GM12878 (cell line): ENCODE results near the gene ETS1. TPM values are rescaled to one million over a fixed set of nuclear protein-coding genes. Genes with fewer than 3 reads are reported as not detected.

Experiments used
- ATAC-seq: fragments of 200-7000 bp; cut with Tn5 transposase; 3 replicates; pipeline ENCODE4 v1.9.1; 2020; ENCODE audit warnings: mild to moderate bottlenecking, moderate library complexity
- BruUV-seq: library from RNA; stranded (reverse); fragments of 400-500 nt; replicated peaks from 2 replicates; lab custom pipeline; 2021; lab: Mats Ljungman, UMichigan
- CTCF ChIA-PET: fragments of 300-600 bp; sonication (Branson Sonifier 250); formaldehyde crosslinking; extraction: SDS; loops from one replicate; lab custom pipeline; 2021; ENCODE audit warnings: inconsistent platforms; lab: Yijun Ruan, JAX
- POLR2A ChIA-PET: fragments of 350-600 bp; formaldehyde crosslinking; extraction: SDS; loops from one replicate; lab custom pipeline; 2021; ENCODE audit warnings: inconsistent platforms; lab: Charles Lee
- RAD21 ChIA-PET: fragments of 300-600 bp; sonication (Branson Sonifier 250); formaldehyde crosslinking; loops from one replicate; lab custom pipeline; 2023; ENCODE audit warnings: antibody characterized with exemption; ENCODE audit not compliant: unreplicated experiment; lab: Charles Lee
- SMC1A ChIA-PET: fragments of 300-600 bp; sonication (Branson Sonifier 250); formaldehyde crosslinking; loops from one replicate; lab custom pipeline; 2023; ENCODE audit not compliant: unreplicated experiment, uncharacterized antibody; lab: Charles Lee
- DNase-seq: peaks from one replicate; pipeline ENCODE4 v3.0.0-alpha.2; 2011; ENCODE audit warnings: low read depth, low spot score
- FAIRE-seq: peaks from 3 replicates; lab custom pipeline; 2011; peaks lifted over from hg19 to GRCh38; lab: Jason Lieb, UNC
- H2AFZ ChIP-seq: 2 replicates; pipeline ENCODE4 v1.6.0; 2011; ENCODE audit warnings: low read depth, low read length, control low read depth; ENCODE audit not compliant: control insufficient read depth
- H3K27ac ChIP-seq: 2 replicates; pipeline ENCODE4 v1.5.1; 2011; ENCODE audit warnings: control low read depth; ENCODE audit not compliant: control insufficient read depth, insufficient read depth
- H3K27me3 ChIP-seq, 2 experiments: replicated peaks in 1 of 2; 2 replicates each; pipeline versions ENCODE4 v1.6.0 to v1.6.1; 2011; ENCODE audit warnings: low read length in 1 of 2; ENCODE audit not compliant: control insufficient read depth in 2 of 2, insufficient read depth in 2 of 2
- H3K36me3 ChIP-seq, 2 experiments: 2 replicates each; pipeline ENCODE4 v1.5.1; 2011; ENCODE audit warnings: low read length in 1 of 2; ENCODE audit not compliant: control insufficient read depth in 2 of 2, insufficient read depth in 2 of 2
- H3K4me1 ChIP-seq: 2 replicates; pipeline ENCODE4 v1.6.1; 2011; ENCODE audit warnings: mild to moderate bottlenecking, low read length, moderate library complexity, mixed read lengths; ENCODE audit not compliant: control insufficient read depth, insufficient read depth
- H3K4me2 ChIP-seq: 2 replicates; pipeline ENCODE4 v1.6.0; 2011; ENCODE audit warnings: control low read depth; ENCODE audit not compliant: control insufficient read depth, insufficient read depth
- H3K4me3 ChIP-seq: fragments of 200-600 bp; sonication (generic); 2 replicates; pipeline ENCODE4 v1.5.1; 2016
- H3K79me2 ChIP-seq: 2 replicates; pipeline ENCODE4 v1.6.0; 2011; ENCODE audit warnings: low read length; ENCODE audit not compliant: control insufficient read depth, insufficient read depth
- H3K9ac ChIP-seq: 2 replicates; pipeline ENCODE4 v1.8.0; 2011; ENCODE audit warnings: low read length, control low read depth, mixed read lengths; ENCODE audit not compliant: control insufficient read depth, insufficient read depth
- H3K9me3 ChIP-seq: replicated peaks from 3 replicates; pipeline ENCODE4 v1.5.1; 2011; ENCODE audit warnings: mild to moderate bottlenecking, low read length; ENCODE audit not compliant: control insufficient read depth, insufficient read depth
- H4K20me1 ChIP-seq: 2 replicates; pipeline ENCODE4 v1.6.0; 2011; ENCODE audit not compliant: control insufficient read depth, insufficient read depth
- BHLHE40 ChIP-seq, 2 experiments: fragments of 450-650 bp in 1 of 2; IDR thresholded peaks; 2 replicates each; pipeline ENCODE4 v1.6.1; 2011 to 2017; ENCODE audit warnings: low read depth in 2 of 2, borderline replicate concordance in 1 of 2, improper control_type of control experiment in 1 of 2, low read length in 1 of 2, mild to moderate bottlenecking in 1 of 2
- CBX3 ChIP-seq: fragments of 200-600 bp; sonication (generic); IDR thresholded peaks from 2 replicates; pipeline ENCODE4 v1.6.1; 2016; ENCODE audit warnings: low read depth, borderline replicate concordance
- CREM ChIP-seq: IDR thresholded peaks from 2 replicates; pipeline ENCODE4 v1.6.1; 2014; ENCODE audit warnings: antibody characterized with exemption, low read depth
- FOS ChIP-seq: IDR thresholded peaks from 3 replicates; pipeline ENCODE4 v1.6.1; 2011; ENCODE audit warnings: borderline replicate concordance; ENCODE audit not compliant: insufficient read length; ENCODE audit errors: extremely low read depth
- FOXM1 ChIP-seq: IDR thresholded peaks from 2 replicates; pipeline ENCODE4 v1.6.1; 2012; ENCODE audit warnings: low read depth, mild to moderate bottlenecking, inconsistent platforms, low read length, moderate library complexity
- HDGF ChIP-seq: fragments of 450-650 bp; IDR thresholded peaks from 2 replicates; pipeline ENCODE4 v1.6.1; 2016; ENCODE audit warnings: antibody characterized with exemption
- IRF5 ChIP-seq: fragments of 450-650 bp; IDR thresholded peaks from 2 replicates; pipeline ENCODE4 v1.6.1; 2017; ENCODE audit warnings: borderline replicate concordance
- JUNB ChIP-seq: IDR thresholded peaks from 2 replicates; pipeline ENCODE4 v1.6.1; 2016; ENCODE audit warnings: antibody characterized with exemption, mild to moderate bottlenecking
- MYB ChIP-seq: fragments of 150-350 bp; IDR thresholded peaks from 2 replicates; pipeline ENCODE4 v1.6.1; 2014; ENCODE audit warnings: mild to moderate bottlenecking, low read depth, low read length, borderline replicate concordance
- POLR2AphosphoS5 ChIP-seq: IDR thresholded peaks from 2 replicates; pipeline ENCODE4 v1.6.1; 2011; ENCODE audit warnings: mild to moderate bottlenecking, low read length, inconsistent platforms
- POU2F2 ChIP-seq: IDR thresholded peaks from 3 replicates; pipeline ENCODE4 v1.6.1; 2011; ENCODE audit warnings: low read depth, mild to moderate bottlenecking, low read length, borderline replicate concordance
- SIX5 ChIP-seq: IDR thresholded peaks from 2 replicates; pipeline ENCODE4 v1.6.1; 2011; ENCODE audit warnings: mild to moderate bottlenecking, low read depth, low read length, moderate library complexity; ENCODE audit not compliant: severe bottlenecking
- SP1 ChIP-seq: IDR thresholded peaks from one replicate; pipeline ENCODE4 v1.6.1; 2011; ENCODE audit warnings: low read depth, low read length
- TCF3 ChIP-seq: IDR thresholded peaks from 2 replicates; pipeline ENCODE4 v1.6.1; 2012; ENCODE audit warnings: low read depth, mild to moderate bottlenecking, low read length, borderline replicate concordance; ENCODE audit not compliant: insufficient read depth
- WGBS: methylation state at CpG from one replicate; pipeline ENCODE4 v1.1.6; 2016; ENCODE audit warnings: low lambda C conversion rate; ENCODE audit not compliant: insufficient replicate concordance, insufficient coverage; ENCODE audit errors: missing lambda C conversion rate; 5-methylcytosine and 5-hydroxymethylcytosine counted together
- in situ Hi-C: fragments of 300-500 bp; cut with MboI; formaldehyde crosslinking; loops from 9 replicates; pipeline ENCODE4 v1.14.3; 2018; ENCODE audit warnings: mixed read lengths
- intact Hi-C: fragments of 100-400 bp; cut with micrococcal nuclease; formaldehyde crosslinking; loops from one replicate; pipeline ENCODE4 v1.14.2; 2022; ENCODE audit not compliant: unreplicated experiment
- polyA plus RNA-seq, 11 experiments: library from polyadenylated mRNA; depleted of rRNA in 4 of 11; unstranded in 6 of 11; stranded (reverse) in 5 of 11; fragments of >200 nt; fragmentation: Nextera tagmentation in 4 of 11; fragmentation: Illumina TruSeq in 1 of 11; extraction: Ambion mirVana in 4 of 11; extraction: Trizol in 1 of 11; gene quantifications; 1 replicate in 1 of 11; 2 replicates in 10 of 11; pipeline versions ENCODE4 v1.2.1 to v1.2.3, GENCODE V29; 2011 to 2016; ENCODE audit warnings: inconsistent platforms in 2 of 11, missing spikeins in 2 of 11, low read depth in 1 of 11
- total RNA-seq, 4 experiments: library from RNA; depleted of rRNA in 3 of 4; stranded (reverse); fragments of >200 nt in 3 of 4; fragmentation: Illumina TruSeq in 1 of 4; extraction: Trizol in 1 of 4; gene quantifications; 2 replicates each; pipeline versions ENCODE4 v1.2.1 to v1.2.3, GENCODE V29; 2013 to 2021

The ETS1 gene
- total and polyA plus RNA-seq, 10 of the 15 experiments (the other 5 are each of a cell fraction or from before 2014, with no cell fraction given), result 12.5 to 112 (median 55.5) TPM

- H3K9me3 ChIP-seq, result no peaks in the 10 kb centered on the region
- no peaks in the 10 kb centered on the region; the same call in 1 of the 2 replicates for H3K79me2 ChIP-seq
- H3K4me2 ChIP-seq, result no peak overlapping the region
- H3K9ac ChIP-seq, result no peak overlapping the region
- CTCF ChIA-PET, result interaction anchor here (0.6 to 17.7 kb wide), 5 partner anchors 16 to 106 kb away, joined by 3 to 444 read pairs (median 4); no protein-coding TSS in a partner anchor
- intact Hi-C loops, result no loop called here
- peaks cover 55% of the 10 kb centered on the region for H3K4me1 ChIP-seq
- 80% methylated on average over 5 of the region's 5 CpGs for WGBS
- in situ Hi-C loops, result no loop called here
- POLR2A ChIA-PET, result interaction anchor here (2.4 to 7.3 kb wide), 3 partner anchors 13 to 105 kb away, joined by 9 to 83 read pairs (median 30); no protein-coding TSS in a partner anchor
- H2AFZ ChIP-seq, result no peak overlapping the region
- SMC1A ChIA-PET, result interaction anchor here (0.6 to 18.3 kb wide), 12 partner anchors 8 to 325 kb away, joined by 3 to 596 read pairs (median 12); no protein-coding TSS in a partner anchor
- H3K4me3 ChIP-seq, result no peak overlapping the region
- no peak for ATAC-seq
- no peak overlapping the region for H3K27ac ChIP-seq
- TF ChIP-seq FOS, result no peak
- no peak for TF ChIP-seq TCF3
- no peak for TF ChIP-seq HDGF
- no peak for TF ChIP-seq SIX5
- no peak for TF ChIP-seq BHLHE40 (IDR thresholded peaks at IDR 0.05; ENCODE audit: borderline replicate concordance in 1 of 2, low read depth in 2 of 2, low read length in 1 of 2)
- TF ChIP-seq IRF5, result no peak
- no peak for TF ChIP-seq MYB
- TF ChIP-seq SP1, result no peak
- TF ChIP-seq CBX3, result no peak
- TF ChIP-seq POLR2AphosphoS5, result no peak
- no peak for TF ChIP-seq POU2F2
- no peak for TF ChIP-seq JUNB
- TF ChIP-seq FOXM1, result no peak
- no peak for TF ChIP-seq CREM
- no TSS peak for BruUV-seq
- H4K20me1 ChIP-seq, result no peaks in the 10 kb centered on the region
- RAD21 ChIA-PET, result interaction anchor here (1.2 to 7.7 kb wide), 7 partner anchors 11 to 207 kb away, joined by 3 to 87 read pairs (median 22); no protein-coding TSS in a partner anchor
- DNase-seq, result no peak
- H3K27me3 ChIP-seq, result no peaks in the 10 kb centered on the region
- FAIRE-seq, result no peak
- no peaks in the 10 kb centered on the region for H3K36me3 ChIP-seq
These were observed 35.7 kb upstream of the ETS1 start for GRCh38 chr11:128623091-128623490.
